HG03064 (cell line): ENCODE data around the gene TMEM190.

Experiments
- ATAC-seq: cut with Tn5 transposase; IDR thresholded peaks from one replicate; pipeline ENCODE4 v1.9.1; 2021; ENCODE audit warnings: low read depth; ENCODE audit not compliant: unreplicated experiment

TMEM190 gene

GRCh38 chr19:55350620-55351315, 25.9 kb upstream of the TMEM190 start:
- ATAC-seq = no peak

DNA sequence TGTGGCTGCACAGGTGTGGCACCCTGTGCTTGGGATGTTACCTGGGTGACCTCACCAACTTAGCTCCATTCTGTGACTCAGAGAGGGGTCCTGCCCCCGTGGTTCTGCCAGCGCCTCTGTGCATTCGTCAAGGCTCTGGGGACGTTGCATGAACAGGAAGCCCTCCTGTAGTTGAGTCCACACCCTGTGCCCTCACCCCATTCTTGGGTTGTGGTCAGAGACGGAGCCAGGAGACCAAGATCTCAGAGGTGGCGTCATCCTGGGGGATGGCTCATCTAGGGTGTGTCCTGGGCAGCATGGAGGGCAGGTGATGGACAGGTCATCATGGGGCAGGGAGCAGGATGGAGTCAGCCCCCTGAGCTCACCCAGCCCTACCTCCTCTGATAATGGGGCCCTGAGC, 24.6 kb upstream of the TMEM190 start:
- no peak for ATAC-seq

- ATAC-seq = no peak
Observed at GRCh38 chr19:55352549-55353145, 24.0 kb upstream of the TMEM190 start.

GRCh38 chr19:55353356-55353802, 23.2 kb upstream of the TMEM190 start:
- ATAC-seq = no peak

- no peak for ATAC-seq
Observed at GRCh38 chr19:55353803-55354697, 22.6 kb upstream of the TMEM190 start.

DNA sequence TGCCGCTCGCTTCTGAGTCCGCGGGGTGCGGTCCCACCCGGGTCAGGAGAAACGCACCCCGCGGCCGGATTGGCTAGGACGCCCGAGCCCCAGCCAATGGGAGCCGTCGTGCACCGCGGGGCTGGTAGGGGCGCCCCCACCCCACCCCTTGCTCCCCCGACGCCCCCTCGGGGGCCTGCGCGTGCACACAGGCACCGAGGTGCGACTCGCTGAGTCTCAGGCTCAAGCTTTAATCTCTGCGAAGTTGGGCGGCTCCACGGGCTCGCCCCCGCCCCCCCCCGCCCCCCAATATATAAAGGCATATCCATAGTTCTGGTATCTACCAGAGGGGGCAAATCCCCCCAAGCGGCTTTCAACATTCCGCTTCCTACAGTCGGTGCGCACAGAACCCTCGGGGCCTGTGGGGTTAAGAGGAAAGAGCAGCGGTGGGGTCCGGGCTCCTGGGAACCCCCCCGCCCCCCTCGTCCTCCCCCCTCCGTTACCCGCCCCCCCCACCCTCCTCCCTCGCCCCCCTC, 21.9 kb upstream of the TMEM190 start, which contains the start of gene COX6B2:
Gene COX6B2 (minus strand): TSS at position 22 of the 515 bp plus-strand sequence. CDS start 198 bp downstream, outside the sequence.
- no peak for ATAC-seq

DNA sequence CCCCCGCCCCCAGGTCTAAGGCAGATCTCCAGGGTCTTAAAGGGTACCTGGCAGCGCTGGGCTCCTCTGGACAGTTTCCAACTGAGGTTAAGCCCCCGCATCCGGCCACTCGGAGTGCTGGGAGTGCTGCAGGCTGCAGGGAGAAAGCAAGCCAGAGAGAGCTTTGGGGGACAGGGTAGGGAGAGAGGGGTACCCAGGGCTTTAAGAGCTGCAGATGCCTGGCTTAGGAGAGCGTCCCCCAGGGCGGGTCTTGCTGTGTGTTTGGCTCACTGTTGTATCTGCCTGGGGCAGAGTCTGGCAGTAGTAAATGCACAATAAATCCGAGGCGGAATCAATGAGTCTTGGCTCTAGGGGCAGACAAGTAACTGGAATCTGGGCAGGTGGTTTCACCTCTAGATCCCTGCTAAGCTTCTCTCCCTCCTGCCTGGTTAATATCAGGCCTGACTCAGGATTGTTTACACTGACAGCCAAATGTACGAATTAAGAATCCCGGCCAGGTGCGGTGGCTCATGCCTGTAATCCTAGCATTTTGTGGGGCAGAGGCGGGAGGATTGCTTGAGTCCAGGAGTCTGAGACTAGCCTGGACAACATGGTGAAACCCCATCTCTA, 21.3 kb upstream of the TMEM190 start:
- no peak for ATAC-seq

GRCh38 chr19:55358493-55358892, 18.1 kb upstream of the TMEM190 start:
- no peak for ATAC-seq

GRCh38 chr19:55358943-55359908, 17.4 kb upstream of the TMEM190 start:
- no peak for ATAC-seq

- no peak for ATAC-seq
Observed at GRCh38 chr19:55360902-55361301, 15.7 kb upstream of the TMEM190 start.

DNA sequence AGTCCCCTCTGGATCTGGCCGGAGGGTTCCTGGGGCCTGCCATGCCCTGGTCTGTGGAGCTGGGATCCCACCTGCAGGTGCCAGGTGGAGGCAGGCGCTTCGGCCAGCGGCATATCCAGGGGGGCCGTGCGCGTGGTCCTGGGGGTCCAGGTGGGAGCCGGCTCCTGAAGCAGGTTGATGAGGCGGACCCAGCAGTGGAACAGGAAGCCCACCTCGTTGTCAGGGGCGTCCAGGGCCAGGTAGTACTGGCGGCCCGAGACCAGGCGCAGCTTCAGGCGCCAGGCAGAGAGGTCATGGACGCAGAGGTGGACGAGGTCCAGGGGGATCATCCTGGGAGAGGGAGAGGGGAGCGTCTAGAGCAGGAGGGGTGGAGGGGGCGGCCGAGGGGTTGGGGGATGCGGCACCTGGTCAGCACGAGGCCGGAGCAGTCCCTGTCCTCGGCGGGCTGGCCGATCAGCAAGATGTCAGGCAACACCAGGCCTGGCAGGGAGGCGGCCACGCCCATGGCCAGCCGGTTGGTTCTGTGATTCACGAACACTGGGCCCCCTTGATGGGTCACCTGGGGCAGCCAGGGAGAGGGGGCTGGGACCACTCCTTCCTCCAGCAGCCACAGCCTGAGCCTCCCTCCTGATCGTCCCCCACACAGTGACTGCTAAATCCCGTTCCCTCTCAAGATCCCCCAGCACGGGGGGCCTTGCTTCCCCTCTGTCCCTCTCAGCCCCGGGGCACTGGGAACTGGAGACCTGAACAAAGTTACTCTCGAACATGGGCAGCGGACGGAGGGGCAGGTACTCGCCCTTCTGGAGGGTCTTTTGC, 14.2 kb upstream of the TMEM190 start:
- ATAC-seq = no peak

- no peak for ATAC-seq
Observed at GRCh38 chr19:55362990-55363716, 13.5 kb upstream of the TMEM190 start, which contains the start of gene GARIN5B. Gene GARIN5B, minus strand, starts transcription at chr19:55363260. Its CDS starts 194 bp downstream, at chr19:55363066.

DNA sequence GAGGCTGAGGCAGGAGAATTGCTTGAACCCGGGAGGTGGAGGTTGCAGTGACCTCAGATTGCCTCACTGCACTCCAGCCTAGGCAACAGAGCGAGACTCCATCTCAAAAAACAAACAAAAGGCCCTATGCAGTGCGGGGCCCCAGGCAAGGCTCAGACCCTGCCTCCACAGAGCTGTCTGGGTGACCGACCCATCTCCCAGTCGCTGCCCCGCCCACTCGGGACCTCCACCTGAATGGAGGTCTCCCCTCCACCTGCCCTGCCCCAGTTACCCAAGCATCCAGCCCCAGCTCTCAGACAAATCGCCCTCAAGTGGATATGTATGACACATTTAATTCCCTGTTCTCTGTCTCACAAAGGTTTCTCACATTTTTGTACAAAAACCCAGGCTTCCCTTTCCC, 11.4 kb upstream of the TMEM190 start:
- no peak for ATAC-seq

DNA sequence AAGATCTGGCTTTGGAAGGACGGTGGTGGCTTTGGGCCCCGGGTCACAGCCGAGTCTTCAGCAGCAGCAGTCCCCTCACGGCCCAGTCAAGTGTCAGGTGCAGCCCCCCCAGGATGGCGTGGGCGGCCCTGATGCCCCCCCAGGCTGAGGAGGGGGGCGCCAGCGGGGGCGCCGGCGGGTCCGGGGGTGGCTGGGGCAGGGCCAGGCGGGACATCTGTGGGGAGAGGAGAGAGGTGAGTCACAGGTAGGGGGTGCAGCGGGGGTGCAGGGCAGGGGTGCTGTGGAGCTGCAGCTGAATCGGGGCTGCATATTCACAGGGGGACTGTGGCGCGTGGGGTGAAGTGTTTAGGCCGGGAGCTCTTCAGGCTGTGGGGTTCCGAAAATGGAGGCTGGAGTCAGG, 10.7 kb upstream of the TMEM190 start:
- no peak for ATAC-seq

- ATAC-seq = no peak
Observed at GRCh38 chr19:55366790-55367189, 9.8 kb upstream of the TMEM190 start.

DNA sequence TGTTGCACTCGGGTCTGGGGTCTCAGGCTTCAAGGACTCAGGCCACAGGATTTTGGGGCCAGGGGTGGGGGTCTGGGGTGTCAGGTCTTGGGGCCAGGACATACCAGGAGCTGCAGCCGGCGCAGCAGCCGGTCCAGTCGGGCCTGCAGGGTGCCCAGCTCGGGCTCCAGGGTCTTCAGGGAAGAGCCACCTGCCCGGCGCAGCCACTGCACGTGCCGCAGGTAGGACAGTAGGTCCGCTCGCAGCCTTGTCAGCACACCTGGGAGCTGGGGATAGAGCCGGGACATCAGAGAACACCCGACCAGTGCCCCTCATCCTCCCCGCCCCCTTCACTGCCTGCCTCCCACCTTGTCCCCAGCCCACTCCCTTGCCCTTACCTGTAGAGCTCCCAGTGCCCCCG, 8.5 kb upstream of the TMEM190 start:
- ATAC-seq = no peak

DNA sequence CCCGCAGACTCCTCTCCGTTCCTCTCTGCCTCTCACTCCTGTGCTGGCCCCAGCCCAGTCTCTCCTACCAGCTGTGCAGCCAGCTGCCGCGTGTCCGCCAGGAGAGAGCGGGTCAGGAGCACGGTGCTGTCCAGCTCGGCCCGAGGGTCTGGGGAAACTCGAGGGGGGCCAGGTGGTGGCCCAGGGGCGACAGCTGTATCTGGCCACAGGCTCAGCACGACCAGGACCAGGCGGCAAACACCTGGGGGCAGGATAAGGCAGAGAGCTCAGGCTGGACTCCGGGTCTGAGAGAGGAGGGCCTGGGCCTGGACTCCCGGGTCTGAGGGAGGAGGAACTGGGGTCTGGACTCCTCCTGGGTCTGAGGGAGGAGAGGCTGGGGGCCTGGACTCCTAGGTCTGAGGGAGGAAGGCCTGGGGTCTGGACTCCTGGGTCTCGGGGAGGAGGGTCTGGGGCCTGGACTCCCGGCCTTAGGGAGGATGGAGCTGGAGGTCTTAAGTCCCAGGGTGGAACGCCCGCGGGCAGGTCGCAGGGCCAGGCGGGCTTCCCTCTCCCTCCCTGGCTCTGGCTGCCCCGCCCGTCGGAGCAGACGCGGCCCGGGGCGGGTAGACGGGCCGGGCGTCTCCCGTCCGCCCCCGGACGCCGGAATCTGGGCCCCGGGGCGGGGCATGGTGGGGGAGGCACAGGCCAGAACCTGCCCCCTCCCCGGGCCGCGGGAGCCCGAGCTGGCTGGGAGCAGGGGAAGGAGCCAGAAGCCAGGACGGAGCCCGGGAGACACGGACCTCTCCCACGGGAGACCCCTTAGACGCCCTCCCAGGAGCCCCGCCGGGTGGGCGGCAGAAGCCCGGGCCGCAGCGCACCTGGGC, 7.7 kb upstream of the TMEM190 start:
- ATAC-seq = no peak
